D721Med (cell line): ENCODE measurements around the gene BCAR3.
"Not testable (repeated sequence)": the region's sequence is repeated elsewhere in the genome, so short reads cannot be mapped to it uniquely, and the experiment has no call there.

Experiments
- DNase-seq: peaks from one replicate; pipeline ENCODE4 v3.0.0; 2011; ENCODE audit warnings: low spot score; ENCODE audit not compliant: insufficient read length
- FAIRE-seq: peaks from 2 replicates; lab custom pipeline; 2011; peaks lifted over from hg19 to GRCh38; lab: Jason Lieb, UNC
- CTCF ChIP-seq: IDR thresholded peaks from 2 replicates; pipeline ENCODE4 v1.5.1; 2012; ENCODE audit warnings: mild to moderate bottlenecking, control low read depth; ENCODE audit not compliant: insufficient read depth; ENCODE audit errors: missing control alignments

The BCAR3 gene

GRCh38 chr1:93700532-93701469 is 19.2 kb upstream of the BCAR3 start:
- TF ChIP-seq CTCF = no peak
- no peak for FAIRE-seq
- no peak for DNase-seq

- TF ChIP-seq CTCF = no peak
- DNase-seq (no peak), FAIRE-seq (no peak)
Measured at GRCh38 chr1:93699503-93700168, 18.0 kb upstream of the BCAR3 start.

- TF ChIP-seq CTCF = no peak
- FAIRE-seq (no peak), DNase-seq (no peak)
Measured at GRCh38 chr1:93699049-93699384, 17.4 kb upstream of the BCAR3 start.

- TF ChIP-seq CTCF = no peak
- DNase-seq (no peak), FAIRE-seq (no peak)
Measured at GRCh38 chr1:93698329-93699048, 16.9 kb upstream of the BCAR3 start.

- FAIRE-seq, DNase-seq: not testable (repeated sequence)
Measured at GRCh38 chr1:93697566-93697965, 15.9 kb upstream of the BCAR3 start.

- no peak for DNase-seq
- FAIRE-seq = no peak
- no peak for TF ChIP-seq CTCF
Measured at GRCh38 chr1:93695411-93696005, 13.9 kb upstream of the BCAR3 start.

- FAIRE-seq = no peak
- TF ChIP-seq CTCF = no peak
- no peak for DNase-seq
Measured at GRCh38 chr1:93694819-93695218, 13.2 kb upstream of the BCAR3 start.
